Activated T-helper 9 cell treated with anti-CD3 and anti-CD28 coated beads, Interleukin-2, amount 50 U/mL, for 16 hours (primary cell): ENCODE data around the gene UNC5A.

Experiments
- DNase-seq: peaks from one replicate; pipeline ENCODE4 v3.0.0-alpha.2; 2020; ENCODE audit warnings: low read depth

UNC5A gene

GRCh38 chr5:176810081-176810597 lies at the start of gene UNC5A:
UNC5A (plus strand) TSS chr5:176810559; CDS start chr5:176810751, 192 bp downstream.
- peak; percentile 23 for DNase-seq

DNA sequence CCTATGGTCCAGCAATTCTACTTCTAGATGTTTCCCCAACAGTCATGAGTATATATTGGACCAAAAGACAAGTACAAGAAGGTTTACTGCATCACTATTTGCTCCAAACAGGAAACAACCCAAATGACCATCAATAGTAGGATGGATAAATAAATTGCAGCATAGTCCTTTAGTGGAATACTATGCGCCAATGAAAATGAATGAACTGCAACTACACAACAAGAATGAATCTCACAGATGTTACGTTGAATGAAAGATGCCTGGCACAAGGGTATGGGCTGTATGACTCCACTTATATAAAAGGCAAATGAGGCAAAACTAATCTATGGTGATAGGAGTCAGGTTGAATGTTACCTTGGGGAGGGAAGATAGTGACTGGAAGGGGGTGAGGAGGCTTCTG lies 48.6 kb upstream of the UNC5A start:
- DNase-seq: no peak

- DNase-seq: no peak
Measured at GRCh38 chr5:176762489-176762888, 47.9 kb upstream of the UNC5A start.

DNA sequence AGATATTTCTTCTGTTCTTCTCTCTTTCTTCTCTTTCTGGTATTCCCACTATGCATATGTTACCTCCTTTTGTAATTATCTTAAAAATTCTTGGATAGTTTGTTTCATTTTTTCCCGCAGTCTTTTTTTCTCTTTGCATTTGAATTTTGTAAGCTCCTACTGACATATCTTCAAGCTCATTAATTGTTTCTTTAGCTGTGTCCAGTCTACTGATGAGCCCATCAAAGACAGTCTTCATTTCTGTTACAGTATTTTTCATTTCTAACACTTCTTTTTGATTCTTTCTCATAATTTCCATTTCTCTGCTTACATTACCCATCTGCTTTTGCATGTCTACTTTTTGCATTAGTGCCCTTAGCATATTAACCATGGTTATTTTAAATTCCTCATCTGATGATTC lies 44.7 kb upstream of the UNC5A start:
- no peak for DNase-seq

GRCh38 chr5:176768174-176768970 lies 42.0 kb upstream of the UNC5A start:
- no peak for DNase-seq

- no peak for DNase-seq
Measured at GRCh38 chr5:176769911-176770310, 40.4 kb upstream of the UNC5A start.

DNA sequence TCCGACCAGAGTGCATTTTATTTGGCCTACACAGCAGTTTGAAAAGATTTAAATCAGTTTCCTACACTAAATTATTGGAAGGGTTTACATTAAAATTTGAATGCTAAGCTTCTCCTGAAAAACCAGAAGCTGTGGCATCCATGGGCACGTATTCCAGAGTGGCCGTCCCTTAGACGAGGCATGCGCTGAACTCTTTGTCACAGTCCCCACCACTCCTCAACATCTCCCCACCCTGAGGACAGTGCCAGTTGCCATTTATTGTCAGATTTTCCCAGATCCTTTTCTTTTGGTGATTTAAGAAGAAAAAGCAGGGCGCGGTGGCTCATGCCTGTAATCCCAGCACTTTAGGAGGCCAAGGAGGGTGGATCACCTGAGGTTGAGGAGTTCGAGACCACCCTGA lies 39.9 kb upstream of the UNC5A start:
- no peak for DNase-seq

DNA sequence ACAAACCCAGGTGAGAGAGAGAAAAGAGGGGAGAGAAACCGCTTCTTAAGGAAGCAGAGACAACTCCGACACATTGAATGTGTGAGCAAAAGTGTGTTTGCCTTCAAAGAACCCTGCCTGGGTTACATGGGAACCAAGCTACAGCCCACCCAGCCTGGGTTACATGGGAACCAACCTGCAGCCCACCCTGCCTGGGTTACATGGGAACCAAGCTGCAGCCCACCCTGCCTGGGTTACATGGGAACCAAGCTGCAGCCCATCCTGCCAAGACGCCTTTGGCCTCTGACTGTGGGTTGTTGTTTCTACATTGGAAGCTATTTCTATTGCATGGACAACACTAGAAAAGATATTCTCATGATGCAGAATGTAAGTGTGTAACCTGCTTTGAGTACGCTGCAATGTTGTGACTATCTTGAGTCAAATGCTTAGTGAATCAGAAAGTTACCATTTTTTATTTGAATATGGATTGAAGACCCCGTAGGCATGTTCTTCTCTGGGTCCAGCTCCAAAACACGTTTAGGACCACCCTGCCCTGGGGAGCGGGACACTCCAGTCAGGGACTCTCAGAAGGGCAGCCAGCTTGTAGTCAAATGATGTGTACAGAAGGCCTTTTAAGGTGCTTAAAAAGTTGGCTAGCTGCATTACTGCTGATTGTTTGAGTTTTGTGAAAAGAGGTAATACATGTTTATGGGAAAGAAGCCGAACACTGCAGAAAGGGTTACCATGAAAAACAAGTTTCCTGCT lies 39.1 kb upstream of the UNC5A start:
- DNase-seq: no peak

GRCh38 chr5:176772271-176773210 lies 37.8 kb upstream of the UNC5A start:
- no peak for DNase-seq

- no peak for DNase-seq
Measured at GRCh38 chr5:176773408-176774035, 36.8 kb upstream of the UNC5A start.

DNA sequence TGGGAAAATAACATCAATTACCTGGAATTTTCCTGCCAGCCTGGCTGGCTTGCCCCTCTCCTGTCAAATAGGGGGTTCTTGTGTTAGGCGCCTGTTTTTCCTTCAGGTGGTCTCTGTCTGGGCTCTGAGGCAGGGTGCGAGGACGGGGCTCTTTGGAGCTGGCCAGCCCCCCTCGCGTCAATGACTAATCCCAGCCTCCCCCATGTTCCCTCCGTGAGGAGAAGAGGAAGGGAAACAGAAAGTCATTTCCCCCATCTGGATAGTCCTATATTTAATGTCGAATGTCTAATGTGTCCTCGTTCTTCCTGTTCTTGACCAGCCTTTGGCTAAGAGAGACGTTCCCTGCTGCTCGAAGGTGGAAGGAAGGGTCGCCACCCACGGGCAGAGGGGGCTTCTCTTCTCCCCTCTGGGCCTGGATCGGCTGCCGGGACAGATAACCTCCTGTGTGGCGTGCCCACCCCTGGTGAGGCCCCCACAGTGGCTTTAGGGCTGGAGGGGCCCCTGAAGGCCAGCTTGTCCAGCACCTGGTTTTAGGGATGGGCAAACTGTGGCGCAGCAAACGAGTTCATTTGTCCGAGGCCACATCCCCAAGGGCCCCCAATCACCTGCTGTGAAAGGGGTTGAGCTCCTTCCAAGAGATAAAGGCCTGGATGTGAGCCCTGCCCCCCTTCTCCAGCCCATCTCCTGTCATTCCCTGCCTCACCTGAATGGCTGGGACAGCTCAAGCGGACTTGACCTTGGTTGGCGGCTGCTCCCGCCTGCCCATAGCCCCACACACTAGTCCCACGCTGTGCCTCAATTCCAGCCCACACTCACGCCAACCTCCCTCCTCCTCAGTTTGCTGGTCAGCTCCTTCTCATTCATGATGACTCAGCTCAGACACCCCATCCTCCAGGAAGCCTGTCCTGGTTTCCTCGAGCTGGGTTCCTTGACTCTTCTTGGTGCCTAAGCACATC lies 35.9 kb upstream of the UNC5A start:
- no peak for DNase-seq

DNA sequence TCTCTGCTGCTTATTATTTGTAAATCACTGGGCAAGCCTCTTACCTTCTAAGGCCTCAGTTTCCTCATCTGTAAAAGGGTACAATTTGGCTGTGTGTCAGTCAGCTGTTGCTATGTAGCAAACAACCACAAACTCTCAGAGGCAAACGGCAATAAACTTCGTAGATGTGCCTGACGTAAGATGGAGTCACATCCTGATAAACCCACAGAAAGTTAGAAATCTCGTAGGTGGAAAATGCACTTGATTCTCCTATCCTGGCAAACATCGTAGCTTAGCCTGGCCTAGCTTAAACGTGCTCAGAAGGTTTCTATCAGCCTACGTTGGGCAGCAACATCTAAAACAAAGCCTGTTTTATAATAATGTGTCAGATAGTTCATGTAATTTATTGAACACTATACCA lies 35.0 kb upstream of the UNC5A start:
- no peak for DNase-seq

GRCh38 chr5:176776141-176776865 lies 34.1 kb upstream of the UNC5A start:
- DNase-seq: no peak

- no peak for DNase-seq
Measured at GRCh38 chr5:176776916-176777315, 33.4 kb upstream of the UNC5A start.

- no peak for DNase-seq
Measured at GRCh38 chr5:176778921-176779465, 31.4 kb upstream of the UNC5A start.

GRCh38 chr5:176779537-176779936 lies 30.8 kb upstream of the UNC5A start:
- DNase-seq: no peak

DNA sequence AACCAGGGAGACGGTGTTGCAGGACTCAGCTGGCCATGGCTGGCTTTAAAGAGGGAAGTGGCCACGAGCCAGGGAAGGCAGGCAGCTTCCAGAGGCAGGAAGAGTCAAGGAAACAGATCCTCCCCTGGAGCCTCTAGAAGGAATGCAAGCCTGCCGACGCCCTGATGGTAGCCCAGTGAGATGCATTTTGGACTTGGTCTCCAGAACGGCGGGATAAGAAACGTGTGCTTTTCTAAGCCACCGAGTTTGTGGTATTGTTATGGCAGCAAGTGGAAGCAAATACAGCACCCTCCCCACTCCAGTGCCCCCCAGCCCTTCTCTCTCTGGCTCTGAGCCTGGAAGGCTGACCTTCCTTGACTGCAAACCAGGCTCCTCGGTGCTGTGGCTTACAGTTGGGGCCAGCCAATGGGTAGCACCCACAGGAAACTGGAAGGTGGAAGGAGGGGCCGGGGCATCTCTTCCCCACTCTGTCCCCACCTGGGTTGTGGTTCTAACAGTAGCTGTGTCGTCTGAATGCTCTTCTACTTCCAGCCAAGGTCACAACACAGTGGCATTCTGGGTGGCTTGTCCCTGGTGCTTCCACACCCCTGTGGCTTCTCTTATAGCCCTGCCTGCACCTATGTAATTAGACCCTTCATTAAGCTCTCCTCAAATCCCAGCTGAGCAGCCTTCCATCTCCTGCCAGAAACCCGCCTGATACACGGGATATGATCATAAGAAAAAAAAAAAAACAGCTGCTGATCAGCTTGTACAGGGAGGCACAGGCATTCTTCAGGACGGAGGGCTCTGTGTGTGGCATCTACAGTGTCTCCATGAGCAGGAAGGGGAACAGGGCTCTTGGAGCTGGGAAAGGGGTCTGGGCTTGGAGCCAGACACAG lies 29.9 kb upstream of the UNC5A start:
- DNase-seq: no peak

DNA sequence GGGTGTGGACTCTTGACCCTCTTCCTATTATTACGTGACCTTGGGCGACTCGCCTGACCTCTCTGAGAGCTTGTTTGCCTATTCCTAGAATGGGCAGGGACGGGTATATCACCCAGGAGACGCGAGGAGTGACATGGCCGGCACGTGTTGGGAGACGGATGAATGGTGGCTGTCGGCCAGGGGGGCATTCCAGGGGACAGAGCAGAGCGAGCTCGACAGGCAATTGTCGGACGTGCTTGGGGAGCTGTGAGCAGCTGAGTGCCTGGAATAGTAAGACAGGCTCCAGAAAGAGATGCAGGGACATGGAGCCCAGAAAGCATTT lies 29.3 kb upstream of the UNC5A start:
- no peak for DNase-seq
